RWPE1 (cell line): ENCODE measurements around the gene CARS2.
"Not testable (repeated sequence)": the region's sequence is repeated elsewhere in the genome, so short reads cannot be mapped to it uniquely, and the experiment has no call there.

Experiments
- CTCF ChIA-PET: fragments of 350-600 bp; sonication (Branson Sonifier 250); formaldehyde crosslinking; extraction: SDS; loops from one replicate; lab custom pipeline; 2021; lab: Yijun Ruan, JAX
- POLR2A ChIA-PET: fragments of 400-600 bp; formaldehyde crosslinking; extraction: SDS; loops from one replicate; lab custom pipeline; 2020; ENCODE audit warnings: antibody characterized with exemption; ENCODE audit not compliant: low non-redundant PET; lab: Yijun Ruan, JAX
- DNase-seq: peaks from one replicate; pipeline ENCODE4 v3.0.0; 2012; ENCODE audit warnings: low spot score
- H3K27ac ChIP-seq: fragments of 450-650 bp; 2 replicates; pipeline ENCODE4 v1.5.1; 2017
- TF ChIP-seq, protein P1 (sequence below): fragments of 450-650 bp; conservative IDR thresholded peaks from 2 replicates; pipeline ENCODE4 v1.5.1; 2017; ENCODE audit warnings: low read depth, mild to moderate bottlenecking

Gene CARS2

DNA sequence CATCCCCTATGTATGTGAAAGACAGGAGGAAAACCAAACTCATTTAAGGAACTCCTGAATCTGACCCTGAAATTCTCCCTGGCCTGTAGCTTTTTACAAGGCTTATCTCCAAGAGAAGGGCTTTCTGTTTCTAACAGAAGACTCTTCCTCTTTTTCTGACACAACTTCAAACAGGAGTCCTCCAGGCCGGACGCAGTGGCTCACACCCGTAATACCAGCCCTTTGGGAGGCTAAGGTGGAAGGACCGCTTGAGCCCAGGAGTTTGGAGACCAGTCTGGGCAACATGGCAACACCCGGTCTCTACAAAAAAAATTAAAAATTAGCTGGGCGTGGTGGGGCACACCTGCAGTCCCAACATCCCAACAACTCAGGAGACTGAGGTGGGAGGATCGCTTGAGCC is 41.9 kb downstream of the CARS2 start:
- ChIA-PET POLR2A (no interaction called here), CTCF (no interaction called here)
- TF ChIP-seq, protein P1, sequence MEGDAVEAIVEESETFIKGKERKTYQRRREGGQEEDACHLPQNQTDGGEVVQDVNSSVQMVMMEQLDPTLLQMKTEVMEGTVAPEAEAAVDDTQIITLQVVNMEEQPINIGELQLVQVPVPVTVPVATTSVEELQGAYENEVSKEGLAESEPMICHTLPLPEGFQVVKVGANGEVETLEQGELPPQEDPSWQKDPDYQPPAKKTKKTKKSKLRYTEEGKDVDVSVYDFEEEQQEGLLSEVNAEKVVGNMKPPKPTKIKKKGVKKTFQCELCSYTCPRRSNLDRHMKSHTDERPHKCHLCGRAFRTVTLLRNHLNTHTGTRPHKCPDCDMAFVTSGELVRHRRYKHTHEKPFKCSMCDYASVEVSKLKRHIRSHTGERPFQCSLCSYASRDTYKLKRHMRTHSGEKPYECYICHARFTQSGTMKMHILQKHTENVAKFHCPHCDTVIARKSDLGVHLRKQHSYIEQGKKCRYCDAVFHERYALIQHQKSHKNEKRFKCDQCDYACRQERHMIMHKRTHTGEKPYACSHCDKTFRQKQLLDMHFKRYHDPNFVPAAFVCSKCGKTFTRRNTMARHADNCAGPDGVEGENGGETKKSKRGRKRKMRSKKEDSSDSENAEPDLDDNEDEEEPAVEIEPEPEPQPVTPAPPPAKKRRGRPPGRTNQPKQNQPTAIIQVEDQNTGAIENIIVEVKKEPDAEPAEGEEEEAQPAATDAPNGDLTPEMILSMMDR: no peak
- DNase-seq: no peak
- no peak overlapping the region for H3K27ac ChIP-seq

DNA sequence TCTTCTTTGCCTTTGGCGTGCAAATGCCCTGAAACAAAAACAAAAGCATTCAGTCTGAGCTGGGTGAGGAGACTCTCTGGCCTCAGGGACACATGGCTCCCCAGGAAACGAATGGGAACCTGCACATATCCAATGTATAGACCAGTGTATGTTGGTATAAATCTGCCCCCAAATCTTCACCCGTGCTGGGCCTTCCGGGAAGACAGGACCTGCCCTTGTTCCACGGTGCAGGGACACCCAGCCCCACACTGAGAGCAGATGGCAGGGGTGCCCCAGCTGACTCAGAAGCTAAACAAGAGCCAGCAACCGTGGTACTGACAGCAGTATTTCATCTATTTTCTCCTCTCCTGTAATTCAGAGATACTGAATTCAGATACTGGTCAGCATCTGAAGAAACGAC is 42.4 kb downstream of the CARS2 start:
- POLR2A ChIA-PET: no interaction called here
- DNase-seq: no peak
- TF ChIP-seq, protein P1: no peak
- no peak overlapping the region for H3K27ac ChIP-seq
- CTCF ChIA-PET: no interaction called here

- ChIA-PET POLR2A (no interaction called here), CTCF (no interaction called here)
- DNase-seq: no peak
- no peak overlapping the region for H3K27ac ChIP-seq
- TF ChIP-seq, protein P1: no peak
Observed at GRCh38 chr13:110662777-110663443, 43.0 kb downstream of the CARS2 start.

DNA sequence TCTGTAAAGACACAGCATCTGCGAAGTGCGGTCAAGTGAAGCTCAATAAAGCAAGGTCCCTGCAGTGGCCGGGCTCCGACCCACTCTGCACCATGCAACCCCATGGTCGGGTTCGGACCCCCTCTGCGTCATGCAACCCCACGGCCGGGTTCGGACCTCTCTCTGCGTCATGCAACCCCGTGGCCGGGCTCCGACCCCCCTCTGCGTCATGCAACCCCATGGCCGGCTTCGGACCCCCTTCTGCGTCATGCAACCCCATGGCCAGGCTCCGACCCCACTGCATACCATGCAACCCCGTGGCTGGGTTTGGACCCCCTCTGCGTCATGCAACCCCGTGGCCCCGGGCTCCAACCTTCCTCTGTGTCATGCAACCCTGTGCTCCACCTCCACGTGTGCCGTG is 43.8 kb downstream of the CARS2 start:
- H3K27ac ChIP-seq: no peak overlapping the region
- CTCF ChIA-PET: no interaction called here
- POLR2A ChIA-PET: no interaction called here
- DNase-seq: no peak
- TF ChIP-seq, protein P1: no peak

DNA sequence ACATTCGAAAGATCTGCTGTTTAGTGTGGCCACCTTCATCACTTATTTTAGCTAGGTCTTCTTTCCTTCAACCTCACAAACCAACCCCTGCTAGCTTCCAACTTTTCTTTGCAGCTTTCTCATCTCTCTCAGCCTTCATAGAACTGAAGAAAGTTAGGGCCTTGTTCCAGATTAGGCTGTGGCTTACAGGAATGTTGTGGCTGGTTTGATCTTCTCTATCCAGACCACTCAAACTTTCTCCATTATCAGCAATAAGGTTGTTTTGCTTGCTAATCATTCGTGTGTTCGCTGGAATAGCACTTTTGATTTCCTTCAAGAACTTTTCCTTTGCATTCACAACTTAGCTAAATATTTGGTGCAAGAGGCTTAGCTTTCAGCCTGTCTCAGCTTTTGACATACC is 44.7 kb downstream of the CARS2 start:
- TF ChIP-seq, protein P1: no peak
- ChIA-PET POLR2A (interaction anchor here (0.6 kb wide), 1 partner anchor 254 kb away, joined by 3 read pairs; the partner anchor contains the start of gene ANKRD10), CTCF (no interaction called here)
- DNase-seq: no peak
- no peak overlapping the region for H3K27ac ChIP-seq

DNA sequence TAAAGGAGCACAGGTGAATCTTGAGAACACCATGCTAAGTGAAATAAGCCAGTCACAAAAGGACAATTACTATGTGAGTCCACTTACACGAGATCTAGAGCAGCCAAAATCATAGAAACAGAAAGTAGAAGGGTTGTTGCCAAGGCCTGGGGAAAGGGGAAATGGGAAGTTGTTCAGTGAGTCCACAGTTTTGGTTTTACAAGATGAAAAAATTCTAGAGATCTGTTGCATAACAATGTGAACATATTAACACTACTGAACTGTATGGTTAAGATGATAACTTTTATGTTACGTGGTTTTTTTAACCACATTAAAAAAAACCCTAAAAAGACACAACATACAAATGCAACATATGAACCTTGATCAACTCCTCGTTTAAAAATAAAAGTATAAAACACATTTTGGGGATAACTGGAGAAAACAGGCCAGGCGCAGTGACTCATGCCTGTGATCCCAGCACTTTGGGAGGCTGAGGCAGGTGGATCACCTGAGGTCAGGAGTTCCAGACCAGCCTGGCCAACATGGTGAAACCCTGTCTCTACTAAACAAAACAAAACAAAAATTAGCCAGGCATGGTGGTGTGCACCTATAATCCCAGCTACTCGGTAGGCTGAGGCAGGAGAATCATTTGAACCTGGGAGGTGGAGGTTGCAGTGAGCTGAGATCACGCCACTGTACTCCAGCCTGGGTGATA is 47.6 kb downstream of the CARS2 start:
- CTCF ChIA-PET: interaction anchor here (0.7 kb wide), 1 partner anchor 560 kb away, joined by 3 read pairs; no protein-coding TSS in a partner anchor
- DNase-seq, H3K27ac ChIP-seq, POLR2A ChIA-PET: not testable (repeated sequence)

- no peak overlapping the region for H3K27ac ChIP-seq
- TF ChIP-seq, protein P1: no peak
- CTCF ChIA-PET: interaction anchor here (0.7 kb wide), 1 partner anchor 561 kb away, joined by 3 read pairs; no protein-coding TSS in a partner anchor
- POLR2A ChIA-PET: no interaction called here
- no peak for DNase-seq
Observed at GRCh38 chr13:110657196-110657595, 48.7 kb downstream of the CARS2 start.
